ENCODE data around the gene ARPC2. TPM values are rescaled to one million over a fixed set of nuclear protein-coding genes. Genes with fewer than 3 reads are reported as not detected.

The ARPC2 gene
- total RNA-seq, 1 experiment from 2014 or later = 273 TPM

DNA sequence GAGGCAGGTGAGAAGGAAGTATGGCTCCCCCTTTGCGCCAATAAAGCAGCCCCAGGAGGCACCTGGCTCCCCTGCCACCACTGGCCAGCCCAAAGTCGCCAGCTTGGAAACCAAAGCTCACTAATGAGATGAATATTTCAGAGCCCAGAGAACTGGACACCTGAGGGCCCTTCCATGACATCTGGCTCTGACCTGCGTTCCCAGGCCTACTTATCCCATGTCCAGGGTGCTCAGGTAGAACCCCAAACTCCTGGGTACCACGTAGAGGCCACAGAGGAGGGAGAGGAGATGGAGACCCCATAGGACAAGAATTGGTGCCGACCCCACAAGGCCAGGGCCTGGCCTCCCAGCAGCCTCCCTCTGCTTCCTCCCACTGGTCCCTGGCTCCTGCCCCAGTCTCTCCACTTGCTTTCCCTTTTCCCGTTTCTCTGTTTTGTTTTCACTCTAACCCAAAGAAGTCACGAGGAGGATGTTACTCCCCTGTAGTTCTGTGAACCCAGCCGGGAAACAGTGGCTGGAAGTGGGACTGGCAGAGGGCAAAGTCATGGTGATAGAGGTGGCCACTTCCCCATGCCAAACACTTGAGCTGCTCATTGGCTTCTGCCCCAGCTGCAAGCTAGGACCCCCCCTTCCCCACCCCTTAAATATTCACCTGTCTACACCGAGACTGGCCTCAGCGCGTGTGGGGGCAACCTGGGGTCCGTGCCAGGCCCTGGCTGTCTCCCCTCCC, 74.5 kb downstream of the ARPC2 start:
- ChIA-PET CTCF (interaction anchor here (0.8 to 4.5 kb wide), 3 partner anchors 9 to 105 kb away, joined by 3 to 26 read pairs (median 3); no protein-coding TSS in a partner anchor), POLR2A (ENCODE audit: unreplicated experiment) (interaction anchor here (0.6 to 0.7 kb wide), 2 partner anchors 32 to 995 kb away, joined by 3 to 4 read pairs; no protein-coding TSS in a partner anchor)
- Histone ChIP-seq H3K9me3 (ENCODE audit: insufficient read depth, low read depth) (no peaks in the 10 kb centered on the region), H3K27ac (peak overlapping the region; percentile 96), H3K9me2 (ENCODE audit: insufficient read depth) (no peaks in the 10 kb centered on the region), H3K27me3 (ENCODE audit: insufficient read depth, low read depth) (no peaks in the 10 kb centered on the region), H3K4me1 (replicated peaks; ENCODE audit: insufficient read depth) (peaks cover 86% of the 10 kb centered on the region), H3K4me3 (peak overlapping the region; percentile 89), H3F3A (ENCODE audit: insufficient read depth, low read depth) (peaks cover 62% of the 10 kb centered on the region), H3K36me3 (ENCODE audit: low read depth) (no peaks in the 10 kb centered on the region), H2AFZ (peak overlapping the region; percentile 65), H4K20me1 (ENCODE audit: insufficient read depth) (peaks cover 3% of the 10 kb centered on the region; the same call in 1 of the 2 replicates), H3K79me2 (ENCODE audit: low read depth) (peaks cover 51% of the 10 kb centered on the region), H3K4me2 (peak overlapping the region; percentile 99)
- no TSS peak for BruUV-seq (replicated peaks)
- DNase-seq = no peak
- TF ChIP-seq EZH2 (IDR thresholded peaks at IDR 0.05; ENCODE audit: low read depth) = no peak
- TF ChIP-seq, protein P1, sequence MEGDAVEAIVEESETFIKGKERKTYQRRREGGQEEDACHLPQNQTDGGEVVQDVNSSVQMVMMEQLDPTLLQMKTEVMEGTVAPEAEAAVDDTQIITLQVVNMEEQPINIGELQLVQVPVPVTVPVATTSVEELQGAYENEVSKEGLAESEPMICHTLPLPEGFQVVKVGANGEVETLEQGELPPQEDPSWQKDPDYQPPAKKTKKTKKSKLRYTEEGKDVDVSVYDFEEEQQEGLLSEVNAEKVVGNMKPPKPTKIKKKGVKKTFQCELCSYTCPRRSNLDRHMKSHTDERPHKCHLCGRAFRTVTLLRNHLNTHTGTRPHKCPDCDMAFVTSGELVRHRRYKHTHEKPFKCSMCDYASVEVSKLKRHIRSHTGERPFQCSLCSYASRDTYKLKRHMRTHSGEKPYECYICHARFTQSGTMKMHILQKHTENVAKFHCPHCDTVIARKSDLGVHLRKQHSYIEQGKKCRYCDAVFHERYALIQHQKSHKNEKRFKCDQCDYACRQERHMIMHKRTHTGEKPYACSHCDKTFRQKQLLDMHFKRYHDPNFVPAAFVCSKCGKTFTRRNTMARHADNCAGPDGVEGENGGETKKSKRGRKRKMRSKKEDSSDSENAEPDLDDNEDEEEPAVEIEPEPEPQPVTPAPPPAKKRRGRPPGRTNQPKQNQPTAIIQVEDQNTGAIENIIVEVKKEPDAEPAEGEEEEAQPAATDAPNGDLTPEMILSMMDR (conservative IDR thresholded peaks at IDR 0.05) = no peak
- intact Hi-C loops (cut with micrococcal nuclease; ENCODE audit: unreplicated experiment) = loop anchor here (1.0 to 5.0 kb wide), 3 partner anchors 19 to 276 kb away; partner anchors contain the start of genes CNOT9 and USP37

GRCh38 chr2:218292048-218293014, 75.3 kb downstream of the ARPC2 start, which contains the start of gene TMBIM1:
TSS of gene TMBIM1 (minus strand) at chr2:218292503. CDS start at chr2:218282141, 10,362 bp downstream.
- intact Hi-C loops (cut with micrococcal nuclease; ENCODE audit: unreplicated experiment) = loop anchor here (2.0 to 5.0 kb wide), 2 partner anchors 104 to 275 kb away; partner anchors contain the start of genes CNOT9 and USP37
- peak; percentile 38 to 85 for DNase-seq

More at GRCh38 chr2:218292048-218293014, 75.3 kb downstream of the ARPC2 start, which contains the start of gene TMBIM1:
- H3K4me3 ChIP-seq = peak within 1 kb of the TSS; percentile 89
- POLR2A ChIA-PET (ENCODE audit: unreplicated experiment) = interaction anchor here (0.6 kb wide), 1 partner anchor 994 kb away, joined by 4 read pairs; no protein-coding TSS in a partner anchor
- H3F3A ChIP-seq (ENCODE audit: insufficient read depth, low read depth) = peaks cover 63% of the 10 kb centered on the region
- H3K9me3 ChIP-seq (ENCODE audit: insufficient read depth, low read depth) = no peaks in the 10 kb centered on the region
- H3K27ac ChIP-seq = peak within 1 kb of the TSS; percentile 96
- H3K79me2 ChIP-seq (ENCODE audit: low read depth) = peaks cover 50% of the 10 kb centered on the region
- no peaks in the 10 kb centered on the region for H3K27me3 ChIP-seq (ENCODE audit: insufficient read depth, low read depth)
- TF ChIP-seq EZH2 (IDR thresholded peaks at IDR 0.05; ENCODE audit: low read depth) = no peak
- TF ChIP-seq, protein P1 (conservative IDR thresholded peaks at IDR 0.05) = peak; percentile 66
- no peaks in the 10 kb centered on the region for H3K9me2 ChIP-seq (ENCODE audit: insufficient read depth)
- CTCF ChIA-PET = interaction anchor here (0.6 to 4.5 kb wide), 5 partner anchors 10 to 104 kb away, joined by 3 to 26 read pairs (median 3); no protein-coding TSS in a partner anchor
- no peaks in the 10 kb centered on the region for H3K36me3 ChIP-seq (ENCODE audit: low read depth)
- H4K20me1 ChIP-seq (ENCODE audit: insufficient read depth) = peaks cover 3% of the 10 kb centered on the region; the same call in 1 of the 2 replicates
- H2AFZ ChIP-seq = peak within 1 kb of the TSS; percentile 74
- H3K4me2 ChIP-seq = peak within 1 kb of the TSS; percentile 99
- peaks cover 87% of the 10 kb centered on the region for H3K4me1 ChIP-seq (replicated peaks; ENCODE audit: insufficient read depth)
- BruUV-seq (replicated peaks) = TSS peak; percentile 13
